OCI-LY1 (cell line): ENCODE measurements around the gene DYNC2H1.

ENCODE experiments used
- EZH2 ChIP-seq: fragments of 200-600 bp; sonication (generic), shearing (Covaris generic); IDR thresholded peaks from 2 replicates; pipeline ENCODE4 v1.8.0; 2017; ENCODE audit warnings: borderline replicate concordance, mixed run types, mild to moderate bottlenecking, antibody characterized with exemption, low read length, moderate library complexity, mixed read lengths
- TF ChIP-seq, protein P1 (sequence below): fragments of 200-600 bp; sonication (generic), shearing (Covaris generic); IDR thresholded peaks from 2 replicates; pipeline ENCODE4 v1.5.1; 2017; ENCODE audit warnings: mild to moderate bottlenecking, antibody characterized with exemption, low read length, moderate library complexity, mixed read lengths

DNA sequence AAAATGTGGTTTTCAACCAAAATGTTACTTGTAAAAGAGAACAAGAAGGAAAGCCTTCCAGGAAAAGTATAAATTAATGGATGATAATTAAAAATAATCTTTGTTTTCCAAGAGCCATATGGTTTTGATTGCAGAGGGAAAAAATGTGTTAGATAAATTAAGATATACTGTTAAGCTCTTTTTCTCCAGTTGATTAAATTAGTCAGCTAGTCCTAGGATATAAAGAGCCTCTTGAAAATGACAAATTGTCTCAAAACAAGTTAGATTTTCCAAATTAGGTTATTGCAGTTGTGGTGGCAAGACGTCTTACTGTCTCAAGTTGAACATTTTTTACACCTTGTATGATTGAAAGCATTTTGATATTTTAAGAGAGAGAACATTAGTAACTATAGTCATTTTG, 110.9 kb downstream of the DYNC2H1 start:
- TF ChIP-seq, protein P1, sequence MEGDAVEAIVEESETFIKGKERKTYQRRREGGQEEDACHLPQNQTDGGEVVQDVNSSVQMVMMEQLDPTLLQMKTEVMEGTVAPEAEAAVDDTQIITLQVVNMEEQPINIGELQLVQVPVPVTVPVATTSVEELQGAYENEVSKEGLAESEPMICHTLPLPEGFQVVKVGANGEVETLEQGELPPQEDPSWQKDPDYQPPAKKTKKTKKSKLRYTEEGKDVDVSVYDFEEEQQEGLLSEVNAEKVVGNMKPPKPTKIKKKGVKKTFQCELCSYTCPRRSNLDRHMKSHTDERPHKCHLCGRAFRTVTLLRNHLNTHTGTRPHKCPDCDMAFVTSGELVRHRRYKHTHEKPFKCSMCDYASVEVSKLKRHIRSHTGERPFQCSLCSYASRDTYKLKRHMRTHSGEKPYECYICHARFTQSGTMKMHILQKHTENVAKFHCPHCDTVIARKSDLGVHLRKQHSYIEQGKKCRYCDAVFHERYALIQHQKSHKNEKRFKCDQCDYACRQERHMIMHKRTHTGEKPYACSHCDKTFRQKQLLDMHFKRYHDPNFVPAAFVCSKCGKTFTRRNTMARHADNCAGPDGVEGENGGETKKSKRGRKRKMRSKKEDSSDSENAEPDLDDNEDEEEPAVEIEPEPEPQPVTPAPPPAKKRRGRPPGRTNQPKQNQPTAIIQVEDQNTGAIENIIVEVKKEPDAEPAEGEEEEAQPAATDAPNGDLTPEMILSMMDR = no peak
- no peak for TF ChIP-seq EZH2
